Kidney epithelial cell (primary cell): ENCODE results near the gene AMOT. TPM values are rescaled to one million over a fixed set of nuclear protein-coding genes. Genes with fewer than 3 reads are reported as not detected.

Experiments used
- DNase-seq: peaks from one replicate; pipeline ENCODE4 v3.0.0-alpha.2; 2010; ENCODE audit warnings: low read depth
- H3K27me3 ChIP-seq: 2 replicates; pipeline ENCODE4 v1.6.0; 2011; ENCODE audit warnings: low read length; ENCODE audit not compliant: control insufficient read depth, insufficient read depth
- H3K36me3 ChIP-seq: 2 replicates; pipeline ENCODE4 v1.5.1; 2011; ENCODE audit warnings: low read length; ENCODE audit not compliant: control insufficient read depth, insufficient read depth
- H3K4me3 ChIP-seq: 2 replicates; pipeline ENCODE4 v1.5.1; 2011; ENCODE audit warnings: low read depth, mild to moderate bottlenecking, control low read depth, low read length
- total RNA-seq: library from RNA; depleted of rRNA; stranded (reverse); fragments of >200 nt; gene quantifications from 2 replicates; pipeline ENCODE4 v1.2.3, GENCODE V29; 2015
- TF ChIP-seq, protein P1 (sequence below): IDR thresholded peaks from 2 replicates; pipeline ENCODE4 v1.5.1; 2011; ENCODE audit warnings: mild to moderate bottlenecking, moderate library complexity, low read length, control low read depth, inconsistent platforms; ENCODE audit not compliant: insufficient read depth, poor library complexity, severe bottlenecking

The AMOT gene
- total RNA-seq, 1 donor from 2014 or later = 36.5 TPM

DNA sequence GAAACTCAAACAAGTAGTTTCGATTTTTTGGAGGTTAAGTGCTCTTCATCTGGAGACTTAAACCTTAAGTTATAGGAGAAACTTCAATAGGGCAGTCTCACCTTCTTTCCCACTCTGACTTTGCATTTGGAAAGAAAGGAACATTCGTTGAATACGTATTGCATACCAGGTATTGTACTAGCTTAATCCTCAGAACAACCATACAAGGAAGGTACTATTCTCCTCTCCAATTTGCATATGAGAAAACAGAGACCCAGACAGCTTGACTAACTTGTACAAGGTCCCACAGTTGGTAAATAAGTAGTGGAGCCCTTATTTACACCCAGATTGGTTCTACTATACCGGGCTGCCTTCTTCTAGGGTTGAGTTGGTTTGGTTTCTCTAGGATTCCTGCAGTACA lies 32.6 kb downstream of the AMOT start:
- TF ChIP-seq, protein P1, sequence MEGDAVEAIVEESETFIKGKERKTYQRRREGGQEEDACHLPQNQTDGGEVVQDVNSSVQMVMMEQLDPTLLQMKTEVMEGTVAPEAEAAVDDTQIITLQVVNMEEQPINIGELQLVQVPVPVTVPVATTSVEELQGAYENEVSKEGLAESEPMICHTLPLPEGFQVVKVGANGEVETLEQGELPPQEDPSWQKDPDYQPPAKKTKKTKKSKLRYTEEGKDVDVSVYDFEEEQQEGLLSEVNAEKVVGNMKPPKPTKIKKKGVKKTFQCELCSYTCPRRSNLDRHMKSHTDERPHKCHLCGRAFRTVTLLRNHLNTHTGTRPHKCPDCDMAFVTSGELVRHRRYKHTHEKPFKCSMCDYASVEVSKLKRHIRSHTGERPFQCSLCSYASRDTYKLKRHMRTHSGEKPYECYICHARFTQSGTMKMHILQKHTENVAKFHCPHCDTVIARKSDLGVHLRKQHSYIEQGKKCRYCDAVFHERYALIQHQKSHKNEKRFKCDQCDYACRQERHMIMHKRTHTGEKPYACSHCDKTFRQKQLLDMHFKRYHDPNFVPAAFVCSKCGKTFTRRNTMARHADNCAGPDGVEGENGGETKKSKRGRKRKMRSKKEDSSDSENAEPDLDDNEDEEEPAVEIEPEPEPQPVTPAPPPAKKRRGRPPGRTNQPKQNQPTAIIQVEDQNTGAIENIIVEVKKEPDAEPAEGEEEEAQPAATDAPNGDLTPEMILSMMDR = no peak

DNA sequence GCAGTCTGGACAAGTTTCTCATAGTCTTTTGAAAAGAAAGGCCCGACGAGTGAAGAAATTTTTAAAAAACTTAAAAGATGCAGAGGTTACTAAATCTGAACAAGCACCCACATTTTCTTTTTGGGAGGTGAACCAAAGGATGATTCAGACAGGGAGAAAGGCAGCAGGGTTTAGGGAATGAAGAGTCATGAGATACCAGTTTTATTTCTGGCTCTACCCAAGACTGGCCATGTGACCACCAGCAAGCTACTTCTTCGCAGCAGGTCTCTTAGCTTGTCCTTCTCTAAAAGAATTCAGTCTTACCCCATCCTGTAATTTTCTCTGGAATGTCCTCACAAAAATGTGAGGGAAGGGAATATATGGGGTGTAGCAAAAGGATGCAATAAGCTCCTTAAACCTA lies 37.6 kb downstream of the AMOT start:
- Histone ChIP-seq H3K27me3 (peaks cover 5% of the 10 kb centered on the region), H3K4me3 (no peak overlapping the region), H3K36me3 (no peaks in the 10 kb centered on the region)
- no peak for DNase-seq
- TF ChIP-seq, protein P1 = no peak

More for the DNA sequence above, 32.6 kb downstream of the AMOT start:
- peaks cover 4% of the 10 kb centered on the region for H3K27me3 ChIP-seq
- no peak for DNase-seq
- H3K4me3 ChIP-seq = no peak overlapping the region
- no peaks in the 10 kb centered on the region for H3K36me3 ChIP-seq

DNA sequence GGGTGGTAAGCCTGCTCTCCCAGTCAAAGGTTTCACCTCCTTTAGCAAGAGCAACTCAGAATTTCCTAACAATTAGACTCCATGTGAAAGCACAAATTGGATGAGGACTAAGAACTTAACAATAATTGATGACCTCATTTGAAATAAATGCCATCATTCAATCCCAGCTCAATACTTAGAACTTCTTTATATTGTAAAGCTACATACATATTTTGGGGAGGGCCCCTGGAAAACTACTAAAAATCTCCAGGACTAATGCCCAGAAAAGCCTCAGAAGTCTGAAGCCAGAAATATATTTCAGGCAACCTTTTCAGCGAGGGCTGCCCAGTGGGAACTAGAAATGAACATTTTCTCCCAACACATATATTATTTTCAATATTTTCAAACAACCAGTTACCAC lies 38.1 kb downstream of the AMOT start:
- H3K27me3 ChIP-seq = peaks cover 5% of the 10 kb centered on the region
- TF ChIP-seq, protein P1 = no peak
- DNase-seq = no peak
- no peaks in the 10 kb centered on the region for H3K36me3 ChIP-seq
- H3K4me3 ChIP-seq = no peak overlapping the region

DNA sequence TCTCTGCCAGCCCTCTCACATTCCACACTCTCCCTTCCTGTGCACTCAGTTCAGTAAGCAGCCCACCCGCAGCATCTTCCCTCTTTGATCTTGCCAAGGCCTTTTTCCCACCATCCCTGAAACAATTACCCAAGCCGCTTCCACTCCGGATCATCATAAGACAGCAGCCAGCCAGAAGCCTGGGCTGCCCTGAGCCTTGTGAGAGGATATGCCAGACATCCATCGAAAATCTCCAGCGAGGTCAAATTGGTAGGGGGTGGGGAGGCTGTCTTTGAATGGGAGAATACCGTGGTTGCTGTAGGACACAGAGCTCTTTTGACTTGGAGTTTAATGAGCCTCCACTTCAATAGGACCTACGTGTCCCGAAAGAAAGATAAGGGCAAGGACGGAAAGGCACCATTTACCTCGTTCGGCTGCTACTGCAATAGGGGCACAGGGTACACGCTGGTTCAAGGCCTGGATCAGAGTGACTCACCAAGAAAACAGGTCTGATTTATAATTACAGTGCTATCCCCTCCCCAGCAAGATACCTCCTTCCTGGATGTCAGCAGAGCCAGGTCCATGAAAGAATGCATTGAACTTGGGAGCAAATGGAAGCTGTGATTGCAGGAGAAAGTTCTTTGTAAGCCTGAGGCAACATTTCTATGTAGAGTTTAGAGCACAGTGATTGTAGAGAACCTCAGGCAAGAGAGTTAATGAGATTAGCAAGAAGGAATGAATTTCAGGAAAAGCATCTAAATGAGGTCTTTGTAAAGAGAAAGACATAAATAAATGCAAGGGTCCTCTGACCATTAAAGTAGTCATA lies 39.5 kb downstream of the AMOT start:
- TF ChIP-seq, protein P1 = no peak
- Histone ChIP-seq H3K4me3 (no peak overlapping the region), H3K36me3 (no peaks in the 10 kb centered on the region), H3K27me3 (peaks cover 3% of the 10 kb centered on the region)
- no peak for DNase-seq

DNA sequence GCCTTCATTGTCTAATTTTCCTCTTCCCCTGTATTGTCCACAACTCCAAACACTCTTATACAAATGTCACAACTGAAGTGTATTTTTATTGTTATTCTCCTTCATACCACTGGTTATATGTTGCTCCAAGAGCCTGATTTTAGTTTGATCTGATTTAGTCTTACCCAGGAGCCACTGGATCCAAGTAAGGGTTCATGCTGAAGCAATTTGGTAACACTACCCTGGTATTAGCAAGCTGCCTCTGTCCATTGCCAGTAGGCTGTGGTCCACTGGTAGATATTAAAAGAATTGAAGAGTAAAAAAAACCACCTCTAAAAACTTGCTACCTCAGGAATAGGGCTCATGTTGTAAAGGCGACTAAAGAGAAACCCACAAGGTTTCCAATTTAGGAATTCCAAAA lies 41.2 kb downstream of the AMOT start:
- Histone ChIP-seq H3K4me3 (no peak overlapping the region), H3K36me3 (no peaks in the 10 kb centered on the region), H3K27me3 (peaks cover 3% of the 10 kb centered on the region)
- no peak for DNase-seq
- TF ChIP-seq, protein P1 = no peak

DNA sequence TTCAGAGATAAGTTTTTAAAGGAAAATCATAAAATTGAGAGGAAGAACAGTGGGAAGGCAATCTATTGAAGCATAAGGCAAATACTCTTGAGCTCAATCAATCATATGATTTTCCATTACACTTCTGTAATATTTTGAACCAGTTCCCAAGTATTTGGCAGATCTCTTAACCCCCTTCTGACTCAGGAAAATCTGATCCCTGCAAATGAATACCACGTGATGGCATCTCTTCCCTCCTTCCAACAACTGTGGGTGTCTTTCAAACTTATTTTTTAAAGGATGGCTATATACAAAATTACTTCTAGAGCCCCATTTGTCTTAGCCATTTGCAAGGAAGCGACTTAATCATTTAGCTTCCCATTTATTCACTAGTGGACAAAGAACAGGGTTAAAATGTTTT lies 41.9 kb downstream of the AMOT start:
- H3K27me3 ChIP-seq = peaks cover 3% of the 10 kb centered on the region
- TF ChIP-seq, protein P1 = no peak
- no peak for DNase-seq
- H3K4me3 ChIP-seq = no peak overlapping the region
- H3K36me3 ChIP-seq = no peaks in the 10 kb centered on the region
